NCI-H526 treated with DMSO at 0.1 percent for 48 hours (cell line): ENCODE data around the gene DARS1.

ENCODE experiments used
- DNase-seq: peaks from one replicate; lab custom pipeline; 2025; lab: John Stamatoyannopoulos, UW

DARS1 gene

GRCh38 chr2:136015699-136016098, 30.3 kb upstream of the DARS1 start:
- DNase-seq, result no peak

GRCh38 chr2:136014411-136014810, 29.0 kb upstream of the DARS1 start:
- no peak for DNase-seq

DNA sequence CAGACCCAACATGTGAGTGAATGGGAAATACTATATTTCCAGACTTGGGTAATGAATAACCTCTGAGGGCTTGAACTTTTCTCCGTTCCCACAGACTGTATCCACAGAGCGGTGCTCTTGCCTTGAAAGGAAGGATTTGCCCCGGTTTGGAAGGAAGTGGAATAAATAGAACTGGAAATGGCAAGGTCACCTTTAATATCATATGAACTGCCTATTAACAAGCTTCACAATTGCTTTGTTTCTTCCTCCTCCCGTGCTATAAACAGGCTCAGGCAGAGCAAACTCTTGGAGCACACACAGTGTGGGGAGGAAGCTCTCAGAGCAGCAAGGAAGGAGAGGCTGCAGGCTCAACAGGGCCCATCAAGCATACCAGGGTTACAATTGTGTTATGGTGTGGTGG, 28.5 kb upstream of the DARS1 start:
- DNase-seq, result no peak

DNA sequence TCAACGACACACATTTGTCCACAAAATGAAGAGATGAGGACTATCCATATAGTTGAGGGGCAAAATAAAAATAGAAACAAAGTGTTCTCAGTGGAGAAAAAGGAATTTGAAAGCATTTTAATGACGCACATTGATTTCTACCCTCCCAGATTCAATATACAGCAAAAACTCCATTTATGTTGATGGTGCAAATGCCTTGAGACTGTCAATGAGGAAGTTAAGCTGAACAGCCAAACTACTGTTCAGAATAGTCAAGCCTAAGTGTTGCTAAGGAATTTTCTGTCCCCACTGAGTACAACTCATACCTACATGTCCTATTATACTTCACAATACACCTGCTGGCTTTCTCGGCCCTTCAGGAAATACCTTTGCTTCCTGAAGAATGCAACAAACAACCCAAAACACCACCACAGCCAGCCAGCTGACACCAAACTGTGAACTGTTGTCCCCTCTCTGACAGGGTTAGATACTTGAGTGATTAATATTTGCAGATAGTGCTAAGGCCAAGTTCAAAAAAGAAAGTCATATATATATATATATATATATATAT, 27.8 kb upstream of the DARS1 start:
- DNase-seq, result no peak

DNA sequence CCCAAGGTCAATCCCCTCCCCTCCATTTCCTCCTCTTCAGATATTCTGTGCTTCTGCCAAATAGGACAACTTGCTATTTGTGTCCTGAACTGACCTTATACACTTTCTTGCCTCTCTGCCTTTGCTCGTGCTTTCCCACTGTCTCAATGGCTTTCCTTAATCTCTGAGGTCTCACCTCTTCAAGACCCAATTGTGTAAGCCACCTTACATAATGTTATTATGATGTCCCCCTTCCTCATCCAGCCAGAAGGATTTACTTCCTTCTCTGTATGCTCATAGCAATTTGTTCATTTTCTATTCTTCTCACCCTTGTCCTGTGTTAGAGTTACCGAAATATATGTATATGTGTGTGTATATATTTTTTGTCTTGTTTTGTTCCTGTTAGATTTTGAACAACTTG, 26.9 kb upstream of the DARS1 start:
- no peak for DNase-seq

DNA sequence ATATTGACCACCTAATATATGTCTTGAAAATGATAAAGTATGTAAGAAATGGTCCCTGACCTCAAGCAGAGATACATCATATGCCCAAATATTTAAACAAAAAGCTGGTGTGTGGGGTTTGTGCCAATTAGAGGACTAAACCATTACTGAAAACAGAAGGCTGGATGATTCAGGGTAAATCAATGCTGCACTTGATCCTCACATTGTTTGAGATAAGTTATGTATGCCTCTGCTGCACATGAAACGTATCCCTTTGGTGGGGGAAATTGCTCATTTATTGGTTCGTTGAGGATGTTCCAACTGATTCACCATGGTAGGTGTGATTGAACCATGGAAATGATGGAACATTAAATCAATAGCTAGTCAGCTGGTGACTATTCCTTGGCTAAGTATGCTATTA, 24.7 kb upstream of the DARS1 start:
- no peak for DNase-seq

- DNase-seq, result no peak
These were observed 22.9 kb upstream of the DARS1 start for GRCh38 chr2:136008205-136008865.

GRCh38 chr2:136006658-136007057, 21.2 kb upstream of the DARS1 start:
- DNase-seq, result no peak

GRCh38 chr2:136005462-136006196, 20.2 kb upstream of the DARS1 start:
- DNase-seq, result no peak

DNA sequence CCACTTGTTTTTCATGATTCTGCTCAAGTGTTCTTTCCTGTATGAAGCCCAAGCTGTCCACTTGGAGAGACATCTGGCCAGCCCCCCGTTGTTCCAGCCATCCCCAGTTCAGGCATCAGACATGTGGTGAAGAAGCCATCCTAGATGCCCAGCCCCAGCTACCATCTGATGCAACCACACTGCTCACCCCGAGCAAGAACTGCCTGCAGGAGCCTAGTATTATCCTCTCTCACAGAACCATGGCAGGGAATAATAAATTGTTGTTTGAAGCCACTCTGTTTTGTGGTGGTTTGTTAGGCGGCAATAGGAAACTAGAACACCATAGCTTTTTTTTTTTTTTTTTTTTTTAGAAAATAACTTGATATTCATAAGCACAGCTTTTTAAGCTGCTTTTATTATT, 19.5 kb upstream of the DARS1 start:
- DNase-seq, result no peak

GRCh38 chr2:136001131-136001530, 15.7 kb upstream of the DARS1 start:
- DNase-seq, result no peak

- DNase-seq, result no peak
These were observed 15.1 kb upstream of the DARS1 start for GRCh38 chr2:136000502-136000901.

GRCh38 chr2:135999899-136000298, 14.5 kb upstream of the DARS1 start:
- DNase-seq, result no peak

DNA sequence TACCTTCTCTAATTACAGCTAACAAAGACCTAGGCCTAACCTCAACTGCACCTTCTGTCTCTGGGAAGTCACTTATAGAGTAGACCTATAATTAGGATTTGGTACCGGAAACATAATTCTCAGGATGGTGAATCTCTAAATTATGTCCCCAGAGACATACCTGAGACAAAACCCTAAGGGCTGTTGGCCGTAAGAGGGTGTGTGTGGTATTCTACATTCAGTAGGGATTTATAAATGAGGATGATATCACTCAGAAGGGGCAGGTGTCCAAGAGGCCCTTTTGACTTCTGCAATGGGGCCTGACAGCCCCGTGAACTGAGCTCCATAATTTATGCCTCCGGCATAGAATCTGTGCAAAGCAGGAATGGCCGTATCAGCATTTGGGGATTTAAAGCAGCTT, 13.5 kb upstream of the DARS1 start:
- no peak for DNase-seq

DNA sequence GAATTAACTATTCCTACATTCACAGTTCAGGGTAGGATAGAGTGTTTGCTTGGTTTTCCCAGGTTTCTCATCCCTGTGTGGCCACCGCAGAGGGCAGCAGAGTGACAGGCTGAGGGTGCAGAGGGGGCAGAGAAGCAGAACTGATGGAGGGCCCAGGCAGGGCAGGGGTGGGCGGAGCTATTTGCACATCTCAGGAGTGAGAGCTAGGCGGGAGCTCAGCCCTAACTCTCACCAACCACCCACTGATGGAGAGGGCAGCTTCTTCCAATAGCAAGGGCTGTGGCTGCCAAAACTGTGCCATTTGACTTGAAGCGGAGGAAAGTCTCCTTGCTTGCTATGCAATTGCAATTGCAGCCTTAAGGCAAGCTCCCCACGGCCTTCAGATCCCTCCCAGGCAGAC, 12.0 kb upstream of the DARS1 start:
- DNase-seq, result no peak

DNA sequence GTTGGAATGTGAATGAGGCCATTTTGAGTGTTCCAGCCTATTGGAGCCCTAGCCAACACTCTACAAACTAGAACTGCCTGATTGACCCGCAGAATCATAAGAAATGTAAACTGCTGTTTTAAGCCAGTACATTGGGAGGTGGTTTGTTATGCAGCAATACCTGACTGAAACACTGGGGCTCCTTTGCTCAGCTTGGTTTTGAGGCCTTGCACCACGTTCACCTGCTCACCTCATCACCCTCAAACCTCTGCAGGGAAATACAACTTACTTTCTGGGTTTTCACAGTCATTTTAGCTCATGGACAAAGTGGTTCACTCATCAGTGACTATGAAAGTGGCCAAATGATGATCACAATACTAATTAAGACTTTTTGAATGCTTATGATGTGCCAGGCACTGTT, 10.9 kb upstream of the DARS1 start:
- no peak for DNase-seq

DNA sequence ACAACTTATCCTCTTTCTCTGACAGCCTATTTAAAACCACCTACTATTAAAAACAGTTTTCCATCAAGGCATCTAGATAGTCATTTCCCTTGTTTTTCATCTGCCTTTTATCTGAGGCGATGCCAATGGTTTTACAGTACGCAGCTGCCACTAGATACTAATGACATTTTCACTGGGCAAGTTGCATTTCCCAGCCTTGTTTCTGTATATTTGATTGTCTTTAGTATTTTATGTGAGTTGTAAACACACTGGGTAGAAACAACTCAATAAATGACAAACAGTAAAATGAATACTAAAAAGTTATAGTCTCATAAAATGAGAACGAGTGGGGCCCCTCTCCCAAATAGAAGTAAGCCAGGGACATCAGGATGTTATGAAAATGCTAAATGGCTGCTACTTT, 8.9 kb upstream of the DARS1 start:
- no peak for DNase-seq

DNA sequence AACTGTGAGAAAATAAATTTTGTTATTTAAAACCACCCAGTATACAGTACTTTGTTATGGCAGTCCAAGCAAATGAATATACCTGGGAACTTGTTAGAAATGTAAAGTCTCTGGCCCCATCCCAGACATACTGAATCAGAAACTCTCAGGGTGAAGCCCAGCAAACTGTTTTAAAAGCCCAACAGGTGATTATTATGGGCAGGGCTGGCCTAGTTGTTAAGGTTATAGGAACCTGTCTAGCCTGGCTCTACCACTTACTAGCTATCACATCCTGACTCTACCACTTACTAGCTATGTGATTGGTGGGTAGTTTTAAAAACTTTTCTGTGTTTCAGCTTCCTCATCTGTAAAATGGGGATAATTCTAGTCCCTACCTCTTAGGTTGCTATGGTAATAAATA, 8.0 kb upstream of the DARS1 start:
- DNase-seq, result no peak

DNA sequence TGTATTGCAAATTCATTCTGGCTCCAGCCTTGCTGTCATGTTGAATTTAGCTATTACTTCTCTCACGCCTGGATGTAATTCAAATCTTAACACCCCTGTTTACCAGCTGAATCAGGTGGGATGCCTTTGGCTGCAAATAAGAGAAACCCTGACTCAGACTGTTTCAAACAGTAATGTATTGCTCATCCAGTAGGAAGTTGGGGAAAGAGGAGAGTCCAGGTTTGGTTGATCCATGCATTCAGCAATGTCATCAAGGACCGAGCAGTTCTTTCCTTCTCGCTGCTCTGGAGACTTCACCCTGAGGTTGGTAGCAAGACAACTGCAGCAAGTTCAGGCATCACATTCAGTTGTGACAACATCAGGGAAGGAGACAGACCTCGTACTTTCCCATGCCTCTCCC, 6.4 kb upstream of the DARS1 start:
- DNase-seq, result no peak

- no peak for DNase-seq
These were observed 2.0 kb upstream of the DARS1 start for GRCh38 chr2:135987441-135987840.

GRCh38 chr2:135986507-135986906, 1.1 kb upstream of the DARS1 start:
- DNase-seq, result no peak

GRCh38 chr2:135985826-135986393, 484 bp upstream of the DARS1 start:
- no peak for DNase-seq
